ENCODE data around the gene NIBAN1. TPM values are rescaled to one million over a fixed set of nuclear protein-coding genes. Genes with fewer than 3 reads are reported as not detected.
"Not testable (repeated sequence)": the region's sequence is repeated elsewhere in the genome, so short reads cannot be mapped to it uniquely, and the experiment has no call there.

The NIBAN1 gene, protein sequence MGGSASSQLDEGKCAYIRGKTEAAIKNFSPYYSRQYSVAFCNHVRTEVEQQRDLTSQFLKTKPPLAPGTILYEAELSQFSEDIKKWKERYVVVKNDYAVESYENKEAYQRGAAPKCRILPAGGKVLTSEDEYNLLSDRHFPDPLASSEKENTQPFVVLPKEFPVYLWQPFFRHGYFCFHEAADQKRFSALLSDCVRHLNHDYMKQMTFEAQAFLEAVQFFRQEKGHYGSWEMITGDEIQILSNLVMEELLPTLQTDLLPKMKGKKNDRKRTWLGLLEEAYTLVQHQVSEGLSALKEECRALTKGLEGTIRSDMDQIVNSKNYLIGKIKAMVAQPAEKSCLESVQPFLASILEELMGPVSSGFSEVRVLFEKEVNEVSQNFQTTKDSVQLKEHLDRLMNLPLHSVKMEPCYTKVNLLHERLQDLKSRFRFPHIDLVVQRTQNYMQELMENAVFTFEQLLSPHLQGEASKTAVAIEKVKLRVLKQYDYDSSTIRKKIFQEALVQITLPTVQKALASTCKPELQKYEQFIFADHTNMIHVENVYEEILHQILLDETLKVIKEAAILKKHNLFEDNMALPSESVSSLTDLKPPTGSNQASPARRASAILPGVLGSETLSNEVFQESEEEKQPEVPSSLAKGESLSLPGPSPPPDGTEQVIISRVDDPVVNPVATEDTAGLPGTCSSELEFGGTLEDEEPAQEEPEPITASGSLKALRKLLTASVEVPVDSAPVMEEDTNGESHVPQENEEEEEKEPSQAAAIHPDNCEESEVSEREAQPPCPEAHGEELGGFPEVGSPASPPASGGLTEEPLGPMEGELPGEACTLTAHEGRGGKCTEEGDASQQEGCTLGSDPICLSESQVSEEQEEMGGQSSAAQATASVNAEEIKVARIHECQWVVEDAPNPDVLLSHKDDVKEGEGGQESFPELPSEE
- 9.6 and 43.1 TPM in 2 replicates for total RNA-seq

GRCh38 chr1:184974056-184974836, at the start of gene NIBAN1:
TSS of gene NIBAN1 (minus strand) at chr1:184974508. CDS start at chr1:184974356, 152 bp downstream.
- DNase-seq: peak; percentile 28

DNA sequence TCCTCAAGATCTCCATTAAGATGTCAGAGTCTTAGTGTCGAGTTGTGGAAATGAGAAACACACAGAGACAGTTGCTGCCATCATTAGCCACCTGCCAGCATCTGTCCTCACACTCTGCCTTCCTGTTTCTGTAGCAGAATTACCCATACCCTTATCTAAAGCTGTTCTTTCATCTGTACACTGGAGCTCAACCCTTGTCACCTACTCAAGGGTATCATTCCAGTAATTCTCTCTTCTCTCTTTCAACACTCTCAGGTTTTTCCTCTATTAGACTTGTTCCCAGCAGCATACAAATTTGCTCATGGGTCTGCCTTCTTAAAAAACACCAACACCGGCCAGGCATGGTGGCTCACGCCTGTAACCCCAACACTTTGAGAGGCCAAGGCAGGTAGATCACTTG, 43.7 kb upstream of the NIBAN1 start:
- DNase-seq: no peak

GRCh38 chr1:185017338-185017737, 43.0 kb upstream of the NIBAN1 start:
- DNase-seq: peak; percentile 28

DNA sequence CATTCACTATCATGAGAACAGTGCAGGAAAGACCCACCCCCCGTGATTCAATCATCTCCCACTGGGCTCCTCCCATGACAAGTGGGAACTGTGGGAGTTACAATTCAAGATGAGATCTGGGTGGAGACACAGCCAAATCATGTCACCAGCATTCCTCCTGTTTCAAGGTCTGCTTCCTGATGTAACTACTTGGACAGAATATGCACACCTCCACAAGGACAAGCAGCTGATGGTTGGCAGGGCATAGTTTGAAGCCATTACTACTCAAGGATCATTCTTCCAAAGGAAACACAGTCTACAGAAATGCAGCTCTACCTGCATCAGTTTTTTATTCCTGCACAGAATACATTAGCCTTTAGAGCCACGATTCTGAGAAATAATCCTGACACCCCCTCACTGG, 42.6 kb upstream of the NIBAN1 start:
- DNase-seq: no peak

GRCh38 chr1:185015631-185016030, 41.3 kb upstream of the NIBAN1 start:
- no peak for DNase-seq

GRCh38 chr1:185014941-185015340, 40.6 kb upstream of the NIBAN1 start:
- DNase-seq: no peak

DNA sequence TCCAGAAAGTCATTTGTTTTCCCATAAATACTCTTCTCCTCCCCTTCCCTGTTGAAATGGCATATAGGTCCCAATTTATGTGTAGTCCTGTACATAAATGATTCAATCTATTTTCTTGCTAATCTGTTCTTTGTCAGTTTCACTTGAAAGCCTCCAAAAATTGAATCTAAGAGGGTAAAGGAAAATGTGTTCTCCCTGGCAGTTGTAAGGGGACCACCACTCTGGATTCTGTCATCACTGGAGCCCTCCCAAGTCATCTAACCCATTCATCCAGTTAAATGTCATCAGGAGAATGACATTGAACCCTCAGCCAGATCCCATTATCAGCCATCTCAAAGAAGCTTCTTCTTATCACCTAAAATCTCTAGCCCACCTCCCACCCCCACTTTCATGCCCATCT, 36.1 kb upstream of the NIBAN1 start:
- no peak for DNase-seq

DNA sequence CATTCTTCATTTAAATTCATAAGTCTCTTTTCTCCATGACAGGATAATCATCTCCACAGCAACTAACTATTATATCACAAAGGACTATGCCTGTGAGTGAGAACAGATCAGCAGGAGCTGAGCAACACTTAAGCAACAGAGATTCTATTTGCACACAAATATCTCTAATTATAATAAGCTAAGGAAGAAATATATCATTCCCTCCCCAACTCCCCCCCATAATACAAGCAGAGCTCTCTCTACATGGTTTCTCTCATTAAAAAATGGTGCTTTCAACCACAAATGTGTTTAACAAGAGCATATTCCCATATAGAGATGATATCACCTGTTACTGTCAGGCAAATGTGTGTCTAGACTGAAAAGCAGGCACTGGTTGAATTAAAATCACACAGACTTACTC, 34.5 kb upstream of the NIBAN1 start:
- DNase-seq: no peak

- not testable (repeated sequence) for DNase-seq
Observed at GRCh38 chr1:185001312-185001880, 27.1 kb upstream of the NIBAN1 start.

DNA sequence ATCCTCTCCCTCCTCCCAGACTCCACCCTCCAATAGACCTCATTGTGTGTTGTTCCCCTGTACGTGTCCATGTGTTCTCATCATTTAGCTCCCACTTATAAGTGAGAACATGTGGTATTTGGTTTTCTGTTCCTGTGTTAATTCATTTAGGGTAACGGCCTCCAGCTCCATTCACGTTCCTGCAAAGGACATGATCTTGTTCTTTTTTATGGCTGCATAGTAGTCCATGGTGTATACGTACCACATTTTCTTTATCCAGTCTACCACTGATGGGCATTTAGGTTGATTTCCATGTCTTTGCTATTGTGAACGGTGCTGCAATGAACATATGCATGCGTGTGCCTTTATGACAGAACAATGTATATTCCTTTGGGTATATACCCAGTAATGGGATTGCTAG, 25.7 kb upstream of the NIBAN1 start:
- not testable (repeated sequence) for DNase-seq

GRCh38 chr1:184994301-184994700, 20.0 kb upstream of the NIBAN1 start:
- no peak for DNase-seq

DNA sequence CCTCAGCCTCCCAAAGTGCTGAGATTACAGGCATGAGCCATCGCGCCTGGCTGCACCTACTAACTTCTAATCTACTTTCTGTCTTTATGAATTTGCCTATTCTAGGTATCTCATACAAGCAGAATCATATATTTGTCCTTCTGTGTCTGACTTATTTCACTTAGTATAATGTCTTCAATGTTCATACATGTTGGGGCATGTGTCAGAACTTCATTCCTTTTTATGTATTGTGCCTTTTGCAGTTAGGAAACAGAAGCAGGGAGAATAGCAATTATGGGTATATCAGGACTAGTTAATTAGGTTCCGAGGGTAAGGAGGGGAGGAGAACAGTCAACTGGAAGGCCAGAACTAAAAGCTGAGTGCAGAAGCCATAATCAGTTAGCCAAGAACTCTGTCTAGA, 18.0 kb upstream of the NIBAN1 start:
- DNase-seq: no peak

DNA sequence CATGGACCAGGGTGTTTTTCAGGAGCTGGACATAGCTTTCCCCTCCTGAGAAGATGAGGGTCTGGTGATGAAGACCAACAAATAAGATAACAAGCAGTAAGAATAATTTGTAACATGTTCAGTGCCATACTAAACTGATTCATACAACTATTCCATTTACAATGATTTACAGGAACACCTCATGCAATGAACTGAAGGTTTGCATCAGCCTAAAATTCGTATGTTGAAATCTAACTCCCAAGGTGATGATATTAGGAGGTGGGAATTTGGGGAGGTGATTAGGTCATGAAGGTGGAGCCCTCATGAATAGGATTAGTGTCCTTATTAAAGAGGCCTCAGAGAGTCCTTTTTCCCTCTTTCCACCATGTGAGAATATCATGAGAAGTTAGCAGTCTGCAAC, 15.9 kb upstream of the NIBAN1 start:
- no peak for DNase-seq

- DNase-seq: no peak
Observed at GRCh38 chr1:184988506-184988905, 14.2 kb upstream of the NIBAN1 start.

- DNase-seq: no peak
Observed at GRCh38 chr1:184987696-184988095, 13.4 kb upstream of the NIBAN1 start.

- peak; percentile 28 for DNase-seq
Observed at GRCh38 chr1:184986250-184986649, 11.9 kb upstream of the NIBAN1 start.

GRCh38 chr1:184982002-184982954, 8.0 kb upstream of the NIBAN1 start:
- DNase-seq: peak; percentile 78

GRCh38 chr1:184980726-184981125, 6.4 kb upstream of the NIBAN1 start:
- DNase-seq: no peak

DNA sequence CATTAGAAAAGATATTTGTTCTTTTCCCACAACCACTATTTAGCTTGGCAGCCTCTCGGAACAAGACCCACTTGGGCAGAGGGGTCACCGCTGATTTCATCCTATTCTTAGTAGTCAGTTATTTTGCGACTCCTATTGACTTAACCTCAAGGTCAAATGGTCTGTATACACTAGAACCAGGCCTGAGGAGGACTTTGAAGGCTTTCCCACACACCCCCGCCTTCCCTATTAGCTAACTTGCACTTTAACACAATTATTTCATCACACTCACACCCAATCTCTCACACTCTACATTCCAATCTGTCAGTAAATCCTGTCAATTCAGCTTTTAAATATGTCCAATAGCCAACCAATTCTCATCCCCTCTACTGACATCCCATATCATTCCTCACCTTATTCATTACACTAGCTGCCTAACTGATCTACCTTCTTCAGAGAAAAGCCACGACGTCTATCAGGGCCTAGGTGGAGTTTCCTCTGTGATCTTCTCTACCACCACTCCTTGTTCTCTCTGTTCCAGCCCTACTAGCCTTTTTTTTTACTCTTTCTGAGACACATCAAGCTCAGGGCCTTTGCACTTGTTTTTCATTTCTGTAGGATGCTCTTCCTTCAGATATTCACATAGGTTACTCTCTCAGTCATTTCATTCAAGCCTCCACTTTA, 1.0 kb upstream of the NIBAN1 start:
- no peak for DNase-seq

- DNase-seq: no peak
Observed at GRCh38 chr1:184974837-184975115, 468 bp upstream of the NIBAN1 start.

Data from dermis blood vessel endothelial cell (primary cell).